ENCODE results near the gene ARHGAP6. TPM values are rescaled to one million over a fixed set of nuclear protein-coding genes. Genes with fewer than 3 reads are reported as not detected.
"Not testable (repeated sequence)": the region's sequence is repeated elsewhere in the genome, so short reads cannot be mapped to it uniquely, and the experiment has no call there.

The ARHGAP6 gene
- polyA plus RNA-seq, 4 donors: 14.1 to 18.6 (median 15.7) TPM

DNA sequence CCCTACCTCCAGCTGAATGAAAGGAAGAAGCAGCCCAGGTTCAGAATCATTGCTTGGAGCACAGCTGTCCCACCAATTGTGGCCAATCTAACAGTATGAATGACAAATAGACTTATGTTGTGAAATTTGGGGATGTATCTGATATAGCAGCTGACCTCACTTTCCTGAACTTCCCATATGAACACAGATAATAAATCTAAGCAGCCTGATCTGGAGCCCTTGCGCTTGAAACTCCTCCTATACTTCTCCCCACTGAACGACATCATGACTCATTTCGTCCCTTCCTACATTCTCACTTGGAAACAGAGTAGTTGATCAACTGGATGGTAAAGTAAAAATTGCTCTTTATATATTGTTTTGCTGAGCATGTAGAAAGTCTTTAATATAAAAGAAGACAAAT, 396.7 kb downstream of the ARHGAP6 start:
- no peak for DNase-seq (ENCODE audit: low read depth in 4 of 4, low spot score in 3 of 4)

DNA sequence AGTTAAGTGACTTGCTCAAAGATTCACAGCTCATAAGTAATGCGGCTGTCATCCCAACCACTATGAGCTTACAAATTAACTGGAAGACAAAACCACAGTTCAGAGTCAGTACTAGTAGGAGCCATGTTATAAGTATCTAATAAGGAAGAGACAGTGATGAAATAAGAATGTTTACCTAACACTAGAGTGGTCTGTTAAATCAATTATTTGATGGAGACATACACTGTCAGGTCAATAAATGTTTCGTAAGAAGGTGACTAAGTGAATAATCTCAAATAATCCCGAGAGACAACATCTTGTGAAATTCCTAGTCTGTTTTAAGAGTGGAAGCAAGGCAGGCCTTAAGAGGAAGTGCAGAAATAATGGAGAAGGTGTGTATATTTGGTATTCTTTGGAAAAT, 398.3 kb downstream of the ARHGAP6 start:
- no peak for DNase-seq (ENCODE audit: low read depth in 4 of 4, low spot score in 3 of 4)

DNA sequence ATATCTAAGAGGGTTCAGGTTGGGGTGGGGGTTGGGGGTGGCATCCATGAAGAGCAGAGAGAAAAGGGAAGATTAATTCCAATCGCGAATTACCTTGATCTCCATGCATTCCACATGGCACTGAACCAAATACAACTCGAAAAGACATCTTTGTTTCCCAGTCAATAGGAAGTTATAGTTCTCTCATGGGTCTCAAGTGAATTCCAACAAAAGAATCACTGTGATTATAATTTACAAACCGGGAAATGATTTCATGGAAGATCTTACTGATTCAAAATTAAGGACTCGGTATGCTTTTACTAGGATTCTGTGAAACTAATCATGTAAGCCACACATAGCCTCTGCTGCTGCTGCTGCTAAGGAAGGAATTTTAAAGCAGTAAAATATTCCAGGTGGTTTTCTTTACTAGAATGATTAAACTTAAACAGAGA, 399.1 kb downstream of the ARHGAP6 start:
- no peak for DNase-seq (ENCODE audit: low read depth in 4 of 4, low spot score in 3 of 4)

DNA sequence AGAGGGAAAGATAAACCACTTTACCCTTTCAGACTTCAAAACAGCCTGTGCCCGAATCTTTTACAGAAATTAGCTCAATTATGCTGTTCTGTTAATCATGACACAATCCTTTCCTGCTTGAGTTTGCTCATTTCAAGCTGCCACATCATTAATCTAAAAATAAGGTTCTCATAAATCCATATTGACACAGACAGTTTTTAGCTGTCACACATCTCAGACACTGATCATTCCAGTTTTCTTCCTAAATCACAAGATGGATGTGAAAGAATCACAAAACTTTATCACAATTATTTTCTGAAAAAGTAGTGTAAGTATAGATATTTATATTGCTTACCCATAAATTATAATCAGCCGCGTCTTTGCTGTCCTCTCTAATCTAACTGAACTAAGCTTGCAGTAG, 400.4 kb downstream of the ARHGAP6 start:
- DNase-seq (ENCODE audit: low read depth in 4 of 4, low spot score in 3 of 4): no peak

DNA sequence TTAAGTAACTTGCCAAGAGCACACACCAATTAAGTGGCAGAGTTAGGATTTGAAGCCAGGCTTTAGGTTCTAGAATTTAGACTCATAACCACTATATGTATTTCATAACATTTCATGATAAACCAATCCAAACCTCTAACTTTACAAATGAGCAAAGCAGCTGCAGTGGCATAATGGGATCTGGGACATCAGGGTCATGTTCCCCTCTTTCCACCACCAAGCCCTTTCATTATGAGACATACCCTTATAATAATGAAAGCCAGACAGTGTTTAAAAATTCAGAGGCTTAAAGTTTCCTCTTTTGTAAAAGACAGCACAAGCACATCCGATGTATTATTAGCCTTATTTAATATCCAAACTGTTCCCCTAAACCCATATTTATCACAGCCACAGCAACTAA, 400.8 kb downstream of the ARHGAP6 start:
- no peak for DNase-seq (ENCODE audit: low read depth in 4 of 4, low spot score in 3 of 4)

DNA sequence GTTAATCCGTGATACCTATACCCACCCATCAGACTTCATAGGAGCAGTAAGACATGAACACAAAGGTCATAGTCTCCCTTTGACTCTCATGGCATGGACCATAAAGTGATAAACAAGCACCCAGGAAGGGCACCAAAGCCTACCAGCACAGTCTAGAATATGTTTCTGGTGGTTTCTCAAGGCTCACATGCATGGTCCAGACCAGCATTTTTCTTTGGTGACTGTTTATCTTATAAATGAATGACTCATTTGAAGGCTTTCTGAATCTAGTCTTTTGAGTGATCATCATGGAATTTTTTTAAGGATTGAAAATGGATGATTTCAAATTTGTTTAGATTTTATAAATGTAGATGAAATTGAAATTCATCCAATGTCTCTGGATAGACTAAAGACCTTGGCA, 404.5 kb downstream of the ARHGAP6 start:
- DNase-seq (ENCODE audit: low read depth in 4 of 4, low spot score in 3 of 4): no peak

DNA sequence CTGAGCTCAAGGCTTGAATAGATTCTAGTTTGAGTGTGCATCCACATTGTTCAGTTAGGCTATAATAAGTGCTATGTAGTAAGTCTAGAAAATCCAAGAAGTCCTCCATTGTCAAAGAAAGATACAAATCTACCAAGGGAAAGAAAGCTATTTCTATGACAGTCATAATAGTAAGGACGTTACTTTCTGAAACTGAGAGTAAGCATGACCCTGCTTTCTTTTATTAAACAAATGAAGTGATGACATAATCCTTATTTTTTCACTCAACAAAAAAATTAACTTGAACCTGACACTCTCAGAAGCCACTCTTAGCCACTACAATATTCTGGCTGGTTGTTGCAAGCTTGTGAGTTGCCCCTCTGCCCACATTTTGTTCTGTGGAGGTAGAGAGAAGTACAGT, 406.3 kb downstream of the ARHGAP6 start:
- DNase-seq (ENCODE audit: low read depth in 4 of 4, low spot score in 3 of 4): no peak

DNA sequence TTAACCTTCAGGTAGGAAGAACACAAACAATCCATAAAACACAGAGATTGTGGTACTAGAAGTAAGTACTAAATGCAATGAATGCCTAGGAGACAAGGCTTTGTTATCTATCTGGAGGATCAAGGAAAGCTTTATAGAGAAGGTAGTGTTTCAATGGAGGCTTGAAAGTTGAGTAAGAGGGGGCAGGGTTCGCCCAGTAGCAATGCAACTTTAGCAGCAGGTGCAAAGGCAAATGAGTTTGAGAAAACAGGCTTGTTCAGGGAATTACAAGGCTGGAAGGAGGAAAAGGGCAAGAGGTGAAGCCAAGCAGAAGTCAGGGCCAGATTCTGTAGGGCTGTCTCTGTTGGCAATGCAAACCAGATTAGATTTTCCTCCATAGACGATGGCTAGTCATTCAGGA, 408.0 kb downstream of the ARHGAP6 start:
- DNase-seq (ENCODE audit: low read depth in 4 of 4, low spot score in 3 of 4): no peak

DNA sequence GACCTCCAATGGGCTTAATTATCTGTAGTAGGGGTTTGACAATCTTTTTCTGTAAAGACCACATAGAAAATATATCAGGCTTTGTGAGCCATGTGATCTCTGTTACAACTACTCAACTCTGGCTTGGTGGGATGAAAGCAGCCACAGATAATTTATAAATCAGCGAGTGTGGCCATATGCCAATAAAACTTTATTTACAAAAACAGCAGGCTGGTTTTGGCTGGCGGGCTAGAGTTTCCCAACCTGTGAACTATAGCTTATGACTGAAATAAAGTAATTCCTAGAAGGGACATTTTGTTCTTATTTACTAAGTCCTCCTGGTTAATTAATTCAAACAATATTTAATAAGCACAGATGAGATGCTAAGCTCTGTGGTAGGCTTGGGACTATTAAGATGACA, 408.4 kb downstream of the ARHGAP6 start:
- no peak for DNase-seq (ENCODE audit: low read depth in 4 of 4, low spot score in 3 of 4)

DNA sequence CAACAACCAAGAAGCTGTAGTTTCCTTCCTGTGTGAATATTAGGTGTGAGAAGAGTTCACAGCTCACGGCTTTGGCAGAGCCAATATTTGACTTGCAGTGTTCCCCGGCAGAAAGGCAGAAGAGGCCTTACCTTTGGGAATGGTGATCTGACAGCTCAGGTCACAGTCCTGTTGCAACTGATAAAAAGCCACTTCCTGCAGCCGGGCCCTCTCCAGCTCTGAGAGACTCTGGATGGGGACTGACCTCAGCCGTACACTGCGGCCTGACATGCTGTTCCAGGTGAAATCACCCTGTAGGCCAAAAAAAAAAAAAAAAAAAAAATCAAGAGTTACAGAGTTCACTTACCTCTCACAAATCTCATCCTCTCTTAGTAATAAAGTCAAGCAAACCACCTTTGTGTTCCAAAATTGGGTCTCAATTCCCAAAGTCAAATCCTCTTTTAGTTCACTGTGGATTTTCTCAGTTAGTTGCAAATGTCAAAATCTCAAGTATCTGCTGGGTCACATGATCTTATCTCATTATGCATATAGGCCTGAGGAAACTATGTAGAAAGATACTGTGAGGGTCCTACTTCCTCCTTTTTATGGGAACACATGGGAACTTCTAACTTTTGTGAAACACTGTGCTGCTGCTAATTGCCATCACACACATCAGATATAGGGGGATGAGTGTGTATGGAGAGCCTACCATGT, 411.2 kb downstream of the ARHGAP6 start:
- no peak for DNase-seq (ENCODE audit: low read depth in 4 of 4, low spot score in 3 of 4)

DNA sequence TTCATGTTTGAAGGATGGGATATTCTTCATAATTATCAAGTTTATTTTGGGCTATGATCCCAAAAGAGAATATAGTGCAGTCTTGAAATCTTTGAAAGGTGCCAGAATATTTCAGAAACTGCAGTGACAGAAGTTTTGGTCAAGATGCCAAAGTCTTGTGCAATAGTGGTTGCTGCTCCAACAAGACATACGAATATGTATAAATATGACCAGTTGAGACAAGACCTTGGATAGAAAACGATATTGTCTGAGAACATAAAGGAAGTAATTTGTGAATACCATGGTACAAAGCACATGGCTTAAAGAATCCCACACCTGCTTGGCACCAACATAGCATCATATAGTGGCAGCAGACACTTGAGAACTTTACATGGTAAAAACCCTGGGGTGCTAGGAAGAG, 421.1 kb downstream of the ARHGAP6 start:
- DNase-seq (ENCODE audit: low read depth in 4 of 4, low spot score in 3 of 4): no peak

DNA sequence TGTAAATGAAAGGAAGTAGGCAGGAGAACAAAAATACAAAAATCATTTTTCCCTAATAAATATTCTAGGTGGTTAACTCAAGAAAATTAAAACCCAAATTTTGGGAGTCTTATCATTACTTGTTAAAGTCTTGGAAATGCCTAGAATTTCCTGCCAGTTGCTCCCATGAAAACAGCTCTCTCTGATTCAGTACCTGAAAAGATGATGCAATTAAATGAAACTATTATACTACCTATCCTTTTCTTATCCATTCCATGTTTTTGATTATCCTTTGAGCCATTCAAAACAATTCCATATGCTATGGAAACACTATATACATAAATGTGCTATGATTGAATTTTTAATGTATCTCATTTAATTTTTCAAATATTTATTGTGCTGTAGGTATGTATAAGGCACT, 423.0 kb downstream of the ARHGAP6 start:
- DNase-seq (ENCODE audit: low read depth in 4 of 4, low spot score in 3 of 4): no peak

DNA sequence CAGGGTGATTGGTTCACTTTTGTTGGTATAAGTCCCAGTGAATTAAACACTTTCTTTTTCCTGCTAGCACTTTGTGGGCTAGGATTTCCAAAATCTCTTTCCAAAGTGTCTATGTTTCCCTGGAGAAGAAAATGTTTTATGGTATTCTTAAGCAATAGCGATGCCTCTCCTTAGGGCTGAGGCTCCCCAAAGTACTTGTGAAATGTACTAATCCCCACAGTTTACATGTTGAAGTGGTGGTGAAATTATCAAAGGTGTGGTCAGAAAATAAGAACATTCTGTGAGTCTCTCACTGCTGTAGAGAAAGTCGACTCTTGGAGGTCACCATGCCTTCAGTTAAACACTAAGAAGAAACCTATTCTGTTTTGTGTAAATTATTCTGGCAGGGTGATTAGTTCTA, 424.0 kb downstream of the ARHGAP6 start:
- no peak for DNase-seq (ENCODE audit: low read depth in 4 of 4, low spot score in 3 of 4)

DNA sequence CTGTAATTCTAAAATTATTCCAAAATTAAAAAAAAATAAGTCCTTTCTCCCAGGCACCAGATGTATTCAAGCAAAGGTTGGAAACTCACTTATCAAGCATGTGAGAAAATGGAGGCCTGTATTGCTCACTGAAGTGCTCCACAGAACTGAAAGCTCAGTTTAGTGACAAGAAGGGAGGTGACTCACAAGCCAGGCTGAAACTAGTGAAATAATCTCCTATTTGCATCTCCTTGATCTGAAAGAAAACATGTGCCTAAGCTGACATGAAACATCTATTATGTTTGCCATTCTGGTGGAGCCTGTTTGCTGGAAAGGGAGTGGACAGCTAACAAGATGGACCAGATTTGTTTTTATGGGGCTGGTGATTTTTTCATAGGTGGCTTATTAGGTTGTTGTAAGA, 426.5 kb downstream of the ARHGAP6 start:
- no peak for DNase-seq (ENCODE audit: low read depth in 4 of 4, low spot score in 3 of 4)

DNA sequence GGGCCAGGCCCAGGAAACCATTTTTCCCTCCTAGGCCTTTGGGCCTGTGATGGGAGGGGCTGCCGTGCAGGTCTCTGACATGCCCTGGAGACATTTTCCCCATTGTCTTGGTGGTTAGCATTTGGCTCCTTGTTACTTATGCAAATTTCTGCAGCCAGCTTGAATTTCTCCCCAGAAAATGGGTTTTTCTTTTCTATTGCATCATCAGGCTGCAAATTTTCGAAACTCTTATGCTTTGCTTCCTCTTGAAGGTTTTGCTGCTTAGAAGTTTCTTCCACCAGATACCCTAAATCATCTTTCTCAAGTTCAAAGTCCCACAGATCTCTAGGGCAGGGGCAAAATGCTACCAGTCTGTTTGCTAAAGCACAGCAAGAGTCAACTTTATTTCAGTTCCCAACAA, 430.3 kb downstream of the ARHGAP6 start:
- not testable (repeated sequence) for DNase-seq (ENCODE audit: low read depth in 4 of 4, low spot score in 3 of 4)

DNA sequence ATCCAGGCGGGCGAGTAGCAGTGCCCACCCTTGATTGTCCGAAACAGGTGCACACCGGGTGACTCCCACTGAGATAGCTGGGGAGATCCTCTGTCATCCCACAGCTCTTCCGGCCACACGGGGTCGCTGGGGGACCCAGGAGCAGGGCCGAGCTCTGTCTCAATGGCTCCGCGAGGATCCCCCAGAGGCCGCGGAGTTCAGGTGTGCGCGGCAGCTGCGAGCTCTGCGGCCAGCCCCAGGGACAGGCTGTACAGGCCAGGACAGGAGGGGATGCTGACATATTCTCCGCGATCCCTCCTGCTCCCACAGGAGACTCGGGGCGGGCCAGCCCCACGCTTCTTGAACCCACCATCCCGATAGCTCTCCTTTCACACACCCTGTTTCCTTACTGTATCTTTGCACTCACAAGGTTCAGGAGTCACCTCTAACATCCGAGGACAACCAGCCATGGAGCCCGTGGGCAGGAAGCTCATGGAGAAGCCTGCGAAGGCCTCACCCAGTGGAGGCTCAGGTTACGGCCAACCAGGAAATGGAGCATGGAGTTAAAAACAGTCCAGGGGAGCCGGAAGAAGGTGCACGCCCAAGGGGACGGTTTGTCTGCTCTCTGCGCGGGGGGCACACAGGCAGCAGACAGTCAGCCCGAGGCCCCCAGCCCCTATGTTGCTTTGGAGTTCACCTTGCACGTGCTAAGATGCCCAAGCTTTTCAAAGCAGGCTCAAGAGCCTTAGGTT, 450.4 kb downstream of the ARHGAP6 start:
- DNase-seq (ENCODE audit: low read depth in 4 of 4, low spot score in 3 of 4): no peak

DNA sequence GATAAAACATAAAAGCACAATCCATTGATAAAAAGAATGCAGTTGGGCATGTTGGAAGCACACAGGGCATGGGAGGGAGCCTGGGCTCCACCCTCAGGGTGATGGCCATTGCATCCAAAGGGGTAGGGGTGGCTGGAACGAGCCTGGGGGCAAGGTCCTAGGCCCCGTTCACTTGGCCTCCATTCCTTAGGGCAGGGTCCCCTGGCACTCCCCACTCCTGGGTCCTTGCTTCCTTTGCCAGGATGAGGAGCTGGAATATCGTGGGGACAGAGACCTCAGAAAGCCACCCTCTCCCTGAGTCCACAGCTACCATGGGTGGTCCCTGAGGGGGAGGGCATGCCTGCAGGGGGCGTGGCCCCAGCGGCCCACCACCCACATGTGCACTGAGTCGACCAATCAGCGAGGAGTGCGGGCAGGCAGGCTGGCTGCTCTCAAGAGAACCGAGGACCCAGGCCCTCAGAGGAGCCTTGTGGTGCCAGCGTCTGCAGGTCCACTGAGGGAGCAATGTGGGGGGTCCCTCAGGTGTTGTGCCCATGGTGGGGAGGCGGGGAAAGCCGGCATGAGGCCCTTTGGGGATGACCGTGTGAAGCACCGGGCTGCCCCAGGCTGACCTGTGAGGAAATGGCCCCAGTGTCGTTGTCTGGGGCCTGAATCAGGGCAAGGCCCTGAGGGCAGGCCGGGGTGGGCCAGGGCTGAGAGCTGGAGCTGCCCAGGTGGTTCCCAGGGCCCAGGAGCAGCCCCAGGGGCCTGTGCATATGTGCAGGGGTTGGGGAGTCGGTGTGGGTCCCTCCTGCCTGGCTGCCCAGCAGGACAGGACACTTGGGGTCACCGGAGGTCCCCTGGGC, 451.2 kb downstream of the ARHGAP6 start:
- DNase-seq (ENCODE audit: low read depth in 4 of 4, low spot score in 3 of 4): no peak

DNA sequence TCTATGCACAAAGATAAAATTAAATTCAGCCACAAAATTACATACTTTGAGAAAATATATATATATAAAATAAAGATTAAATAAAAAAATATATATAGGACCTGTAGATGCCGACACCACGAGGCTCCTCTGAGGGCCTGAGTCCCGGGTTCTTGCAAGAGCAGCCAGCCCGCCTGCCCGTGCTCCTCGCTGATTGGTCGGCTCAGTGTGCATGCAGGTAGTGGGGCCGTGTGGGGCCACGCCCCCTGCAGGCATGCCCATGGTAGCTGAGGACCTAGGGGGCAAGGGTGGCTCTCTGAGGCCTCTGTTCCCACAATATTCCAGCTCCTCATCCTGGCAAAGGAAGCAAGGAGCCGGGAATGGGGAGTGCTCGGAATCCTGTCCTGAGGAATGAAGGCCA, 453.0 kb downstream of the ARHGAP6 start:
- DNase-seq (ENCODE audit: low read depth in 4 of 4, low spot score in 3 of 4): no peak

DNA sequence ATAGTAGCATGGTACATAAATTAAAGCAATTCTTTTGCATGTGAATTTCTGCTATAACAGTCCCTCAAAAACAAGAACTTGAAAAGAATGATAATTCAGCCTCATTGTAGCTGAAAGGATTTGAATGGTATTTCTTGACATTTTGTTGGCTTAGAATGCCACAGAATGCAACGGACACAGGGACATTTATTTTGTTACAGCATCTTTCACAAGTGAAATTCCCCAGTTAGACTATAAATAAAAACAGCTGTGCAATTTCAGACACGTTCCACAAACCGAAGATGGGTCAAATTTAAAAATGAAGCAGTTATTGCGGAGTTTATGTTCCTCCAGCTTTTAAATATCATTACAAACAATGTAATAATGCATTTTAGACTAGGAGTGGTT, 455.3 kb downstream of the ARHGAP6 start:
- no peak for DNase-seq (ENCODE audit: low read depth in 4 of 4, low spot score in 3 of 4)

DNA sequence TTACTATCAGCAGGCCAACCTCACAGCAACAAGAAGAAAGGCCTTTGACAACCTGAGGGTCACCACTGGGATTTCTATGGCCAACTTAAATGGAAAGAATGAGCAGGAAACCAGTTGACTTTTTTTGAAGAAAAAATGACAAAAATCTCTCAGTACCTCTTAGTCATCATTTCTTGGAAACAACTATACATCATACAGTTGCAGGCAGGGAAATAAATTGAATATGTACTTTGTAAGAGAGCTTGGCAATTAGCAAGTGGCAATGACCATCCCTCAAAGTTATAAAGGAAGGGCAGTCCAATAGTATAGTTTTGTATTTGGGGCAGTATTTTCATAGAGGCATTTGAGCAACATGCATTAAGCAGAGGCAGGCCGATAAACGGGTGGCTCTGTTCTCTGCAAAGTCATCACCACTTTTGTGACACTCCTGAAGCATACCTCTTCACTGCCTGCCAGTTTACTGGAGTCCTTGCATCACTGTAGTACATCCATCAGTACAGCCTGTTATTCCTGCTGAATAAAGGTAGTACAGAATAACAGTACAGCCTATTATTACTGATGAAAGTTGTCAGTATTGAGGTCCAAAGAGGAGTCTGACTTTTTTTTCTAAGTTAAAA, 455.8 kb downstream of the ARHGAP6 start:
- DNase-seq (ENCODE audit: low read depth in 4 of 4, low spot score in 3 of 4): no peak

DNA sequence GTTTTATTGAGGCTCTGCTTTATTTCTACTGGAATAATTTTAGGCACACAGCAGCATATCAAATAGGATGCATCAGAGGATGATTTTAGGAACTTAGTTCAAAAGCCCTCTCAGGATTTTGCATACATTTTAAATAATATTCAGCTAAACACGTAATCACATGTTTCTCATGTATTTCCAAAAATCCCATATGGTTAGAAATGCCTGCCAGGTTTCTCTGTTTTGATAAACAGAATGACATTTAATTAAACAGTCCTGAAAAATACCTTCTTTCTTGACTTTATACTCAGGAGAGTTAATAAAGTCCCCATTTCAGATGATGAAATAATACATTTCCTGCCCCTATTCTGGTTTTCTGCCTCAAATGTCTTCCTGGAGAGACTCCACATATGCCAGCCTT, 459.0 kb downstream of the ARHGAP6 start:
- DNase-seq (ENCODE audit: low read depth in 4 of 4, low spot score in 3 of 4): no peak

Measured in right renal pelvis (tissue), 4 donors.